Stimulated activated effector memory CD8-positive, alpha-beta T cell treated with anti-CD3 and anti-CD28 coated beads, Interleukin-12 subunit alpha, Interleukin-12 subunit beta, amount 100 ng/mL, for 72 hours (primary cell): ENCODE results near the gene FBXO38.
"Not testable (repeated sequence)": the region's sequence is repeated elsewhere in the genome, so short reads cannot be mapped to it uniquely, and the experiment has no call there.

Experiments used
- ATAC-seq: fragments of 150-1000 bp; cut with Tn5 transposase; 2 replicates; pipeline ENCODE4 v1.10.0; 2021
- DNase-seq, 2 donors: peaks; one replicate each; pipeline ENCODE4 v3.0.0; 2021 to 2022; ENCODE audit warnings: low spot score in 2 of 2
- H3K27ac Mint-ChIP-seq: one replicate; pipeline ENCODE4 v1.8.0; 2022; ENCODE audit warnings: mild to moderate bottlenecking, mixed read lengths
- H3K36me3 Mint-ChIP-seq: one replicate; pipeline ENCODE4 v1.8.0; 2022; ENCODE audit warnings: mild to moderate bottlenecking, mixed read lengths
- H3K4me1 Mint-ChIP-seq: one replicate; pipeline ENCODE4 v1.8.0; 2022; ENCODE audit warnings: mixed read lengths
- H3K4me3 Mint-ChIP-seq: one replicate; pipeline ENCODE4 v1.8.0; 2022; ENCODE audit warnings: mild to moderate bottlenecking, mixed read lengths
- H3K9me3 Mint-ChIP-seq: one replicate; pipeline ENCODE4 v1.8.0; 2022; ENCODE audit warnings: mixed read lengths

The FBXO38 gene

DNA sequence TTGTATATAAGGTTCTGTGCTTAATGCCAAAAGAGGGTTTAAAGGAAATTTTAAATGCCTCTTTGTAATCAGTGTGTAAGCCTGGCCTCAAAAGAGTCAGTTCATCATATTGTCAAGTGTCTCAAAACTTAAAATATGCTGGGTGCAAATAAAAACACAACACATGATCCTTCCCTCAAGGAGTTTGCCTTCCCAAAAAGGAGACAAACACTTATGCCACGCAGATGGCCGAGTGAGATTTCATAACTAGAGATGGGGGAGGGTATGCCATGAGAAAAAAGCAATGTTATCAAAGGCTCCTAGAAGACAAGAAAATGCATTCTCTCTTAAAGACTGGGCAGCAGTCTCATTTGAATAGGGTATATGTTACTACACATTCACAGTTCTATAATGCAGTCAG lies 55.2 kb downstream of the FBXO38 start:
- DNase-seq (no peak), ATAC-seq (no peak)
- Mint-ChIP-seq H3K4me1 (no peaks in the 10 kb centered on the region), H3K27ac (no peak overlapping the region), H3K4me3 (no peak overlapping the region), H3K9me3 (no peaks in the 10 kb centered on the region), H3K36me3 (peaks cover 100% of the 10 kb centered on the region)

DNA sequence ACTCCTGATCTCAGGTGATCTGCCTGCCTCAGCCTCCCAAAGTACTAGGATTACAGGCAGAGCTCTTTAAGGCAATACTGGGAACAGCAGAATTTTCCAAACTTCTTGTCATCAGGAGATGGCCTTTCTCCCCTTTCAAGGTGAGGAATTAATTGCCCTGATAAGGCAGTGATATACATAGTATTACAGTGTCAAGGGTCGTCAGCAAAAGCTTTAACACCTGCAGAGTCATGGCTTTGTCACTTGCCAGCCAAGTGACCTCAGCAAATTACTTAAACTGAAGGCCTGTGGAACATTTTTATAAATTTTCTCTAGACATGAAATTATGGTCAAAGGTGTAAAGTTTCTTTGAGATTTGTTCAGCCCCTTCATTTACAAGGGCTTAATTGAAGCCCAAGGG lies 59.5 kb downstream of the FBXO38 start:
- Mint-ChIP-seq H3K4me1 (no peaks in the 10 kb centered on the region), H3K36me3 (peaks cover 58% of the 10 kb centered on the region), H3K4me3 (no peak overlapping the region), H3K9me3 (no peaks in the 10 kb centered on the region), H3K27ac (no peak overlapping the region)
- ATAC-seq (no peak), DNase-seq (no peak)

DNA sequence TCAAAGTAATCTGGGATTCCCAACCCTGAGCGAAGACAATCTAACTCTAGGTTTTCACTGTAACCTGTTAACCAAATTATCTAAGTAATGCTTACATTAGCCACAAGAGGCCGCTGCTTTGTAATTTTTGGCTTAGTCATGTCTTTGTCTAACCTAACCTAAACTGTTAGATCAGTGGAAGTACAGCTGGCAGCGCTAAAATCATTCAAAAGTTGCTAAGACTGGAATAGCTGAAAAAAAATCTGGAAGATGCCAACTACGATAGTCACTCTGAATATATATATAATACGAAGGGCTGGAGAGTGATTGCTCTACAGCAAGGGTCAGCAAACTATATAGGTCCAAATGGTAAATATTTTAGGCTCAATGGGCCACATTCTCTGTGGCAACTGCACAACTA lies 60.2 kb downstream of the FBXO38 start:
- Mint-ChIP-seq H3K27ac (no peak overlapping the region), H3K36me3 (peaks cover 51% of the 10 kb centered on the region), H3K4me3 (no peak overlapping the region), H3K9me3 (no peaks in the 10 kb centered on the region), H3K4me1 (no peaks in the 10 kb centered on the region)
- ATAC-seq (peak; percentile 70), DNase-seq (peak; percentile 14 to 63)

GRCh38 chr5:148445578-148445977 lies 61.8 kb downstream of the FBXO38 start:
- H3K27ac Mint-ChIP-seq: no peak overlapping the region
- no peak for ATAC-seq
- H3K4me3 Mint-ChIP-seq: no peak overlapping the region
- DNase-seq: no peak
- no peaks in the 10 kb centered on the region for H3K9me3 Mint-ChIP-seq
- no peaks in the 10 kb centered on the region for H3K4me1 Mint-ChIP-seq
- H3K36me3 Mint-ChIP-seq: peaks cover 35% of the 10 kb centered on the region

DNA sequence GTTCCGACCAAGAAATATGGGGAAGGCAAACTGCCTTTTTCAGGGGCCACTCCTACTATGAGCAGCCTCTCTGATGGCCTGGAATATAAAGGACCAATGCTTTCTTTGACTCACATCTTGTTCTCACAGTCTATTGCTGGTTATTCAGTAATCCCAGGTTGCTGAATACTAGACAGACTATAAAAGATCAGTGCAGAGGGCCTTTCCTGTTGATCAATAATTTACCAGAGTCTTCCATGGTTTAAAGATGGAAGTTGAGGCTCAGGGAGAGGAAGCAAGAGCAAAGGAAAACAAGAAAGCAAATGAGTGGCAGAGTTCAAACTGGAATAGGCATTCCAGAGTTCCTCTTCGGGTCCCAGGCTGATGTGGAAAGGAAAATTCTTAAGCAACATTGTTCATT lies 62.9 kb downstream of the FBXO38 start:
- no peak overlapping the region for H3K4me3 Mint-ChIP-seq
- ATAC-seq: no peak
- DNase-seq: no peak
- no peaks in the 10 kb centered on the region for H3K9me3 Mint-ChIP-seq
- no peak overlapping the region for H3K27ac Mint-ChIP-seq
- no peaks in the 10 kb centered on the region for H3K4me1 Mint-ChIP-seq
- peaks cover 24% of the 10 kb centered on the region for H3K36me3 Mint-ChIP-seq

GRCh38 chr5:148452499-148453193 lies 68.9 kb downstream of the FBXO38 start:
- no peak for DNase-seq
- ATAC-seq: no peak
- Mint-ChIP-seq H3K36me3 (no peaks in the 10 kb centered on the region), H3K4me3 (no peak overlapping the region), H3K4me1 (no peaks in the 10 kb centered on the region), H3K9me3 (no peaks in the 10 kb centered on the region), H3K27ac (no peak overlapping the region)

DNA sequence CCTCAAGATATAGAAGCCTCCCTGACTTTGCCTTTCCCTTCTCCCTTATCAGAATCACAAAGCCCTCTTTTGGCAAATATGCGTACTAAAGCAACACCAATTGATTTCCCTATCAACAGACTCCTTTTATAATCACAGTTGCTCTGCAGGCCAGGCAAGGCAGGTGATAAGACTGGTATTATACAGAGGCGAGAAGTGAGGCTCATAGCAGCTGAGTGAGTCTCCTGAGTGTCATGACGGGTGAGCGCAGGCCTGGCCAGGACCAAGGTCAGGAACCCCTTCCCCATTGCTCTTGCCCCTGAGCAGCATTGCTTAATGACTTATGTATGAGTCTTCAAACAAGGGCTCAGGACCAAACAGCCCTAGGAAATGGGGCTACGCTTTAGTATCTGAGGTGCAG lies 70.8 kb downstream of the FBXO38 start:
- DNase-seq (no peak), ATAC-seq (no peak)
- Mint-ChIP-seq H3K27ac (no peak overlapping the region), H3K4me1 (no peaks in the 10 kb centered on the region), H3K4me3 (no peak overlapping the region), H3K9me3 (no peaks in the 10 kb centered on the region), H3K36me3 (no peaks in the 10 kb centered on the region)

DNA sequence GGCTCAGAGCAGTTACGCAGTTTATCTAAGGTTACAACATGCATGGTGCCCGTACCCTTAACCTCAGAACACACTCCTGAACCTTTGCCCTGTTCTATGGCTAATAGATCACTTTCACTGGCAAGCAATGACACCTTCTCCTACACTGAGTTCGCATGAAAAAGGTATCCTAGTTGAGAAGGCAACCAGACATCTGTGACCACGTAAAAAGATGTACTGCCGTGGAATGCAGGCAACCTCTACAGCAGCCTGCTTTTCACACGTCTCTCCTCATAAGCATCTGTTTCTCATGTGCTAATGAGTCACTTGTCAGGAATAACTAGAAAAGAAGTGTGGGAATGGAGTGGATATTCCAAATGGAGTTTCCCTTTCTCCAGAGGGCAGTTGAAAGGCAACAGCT lies 71.4 kb downstream of the FBXO38 start:
- Mint-ChIP-seq H3K27ac (no peak overlapping the region), H3K9me3 (no peaks in the 10 kb centered on the region), H3K36me3 (no peaks in the 10 kb centered on the region), H3K4me1 (no peaks in the 10 kb centered on the region), H3K4me3 (no peak overlapping the region)
- no peak for DNase-seq
- no peak for ATAC-seq

GRCh38 chr5:148457183-148457620 lies 73.4 kb downstream of the FBXO38 start:
- ATAC-seq (peak; percentile 42), DNase-seq (no peak)
- H3K4me1 Mint-ChIP-seq: no peaks in the 10 kb centered on the region

DNA sequence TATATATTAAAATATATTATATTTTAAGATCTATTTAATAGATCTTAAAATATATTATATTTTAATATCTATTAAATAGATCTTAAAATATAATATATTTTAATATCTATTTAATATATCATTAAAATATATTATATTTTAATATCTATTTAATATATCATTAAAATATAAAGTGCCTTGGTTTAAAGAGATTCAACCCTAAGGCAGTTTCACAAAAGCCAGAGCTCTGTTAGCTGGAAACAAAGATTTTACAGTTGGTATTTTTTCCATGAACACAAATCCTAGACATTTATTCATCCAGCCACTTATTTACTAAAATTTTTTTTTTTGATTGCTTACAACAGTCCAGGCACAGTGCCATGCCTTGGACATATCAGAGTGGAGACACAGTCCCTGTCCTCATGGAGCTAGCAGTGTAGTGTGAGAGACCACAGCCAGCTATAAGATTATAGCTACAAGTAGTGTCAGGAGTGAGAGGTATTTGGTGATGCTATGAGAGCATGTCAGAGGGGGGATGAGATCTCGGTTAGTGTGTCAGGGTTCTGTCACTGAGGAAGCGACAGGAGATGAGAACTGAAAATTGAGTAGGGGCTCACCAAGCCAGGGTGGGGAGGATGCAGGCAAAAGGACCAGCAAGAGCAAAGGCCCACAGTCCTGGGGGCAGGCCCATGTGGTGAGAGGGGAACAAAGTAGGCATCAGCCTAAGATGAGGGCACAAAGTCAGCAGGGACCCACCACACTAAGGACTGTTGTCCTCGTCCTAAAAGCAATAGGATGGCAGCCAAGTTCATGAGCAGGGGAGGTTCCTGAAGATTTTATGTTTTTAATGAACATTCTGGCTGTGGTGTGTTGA lies 74.5 kb downstream of the FBXO38 start:
- no peaks in the 10 kb centered on the region for H3K4me1 Mint-ChIP-seq
- ATAC-seq: peak; percentile 51
- no peak for DNase-seq
- H3K36me3 Mint-ChIP-seq: no peaks in the 10 kb centered on the region
- H3K4me3 Mint-ChIP-seq: no peak overlapping the region
- no peak overlapping the region for H3K27ac Mint-ChIP-seq
- no peaks in the 10 kb centered on the region for H3K9me3 Mint-ChIP-seq

More at GRCh38 chr5:148457183-148457620, 73.4 kb downstream of the FBXO38 start:
- no peaks in the 10 kb centered on the region for H3K9me3 Mint-ChIP-seq
- no peaks in the 10 kb centered on the region for H3K36me3 Mint-ChIP-seq
- no peak overlapping the region for H3K4me3 Mint-ChIP-seq
- no peak overlapping the region for H3K27ac Mint-ChIP-seq

DNA sequence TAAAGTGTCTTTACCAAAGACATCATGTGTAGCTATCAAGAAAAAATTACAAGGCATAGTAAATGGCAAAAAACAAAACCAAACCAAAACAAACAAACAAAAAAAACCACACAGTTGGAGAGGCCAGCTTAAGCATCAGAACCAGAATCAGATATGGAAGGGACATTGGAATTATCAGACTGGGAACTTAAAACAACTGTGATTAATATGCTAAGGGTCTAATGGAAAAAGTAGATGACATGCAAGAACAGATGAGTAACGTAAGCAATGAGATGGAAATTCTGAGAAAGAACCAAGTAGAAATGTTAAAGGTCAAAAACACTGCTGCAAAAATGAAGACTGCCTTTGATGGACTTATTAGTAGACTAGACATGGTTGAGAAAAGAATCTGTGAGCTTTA lies 75.9 kb downstream of the FBXO38 start:
- Mint-ChIP-seq H3K9me3 (no peaks in the 10 kb centered on the region), H3K27ac (no peak overlapping the region), H3K4me3 (no peak overlapping the region), H3K36me3 (no peaks in the 10 kb centered on the region), H3K4me1 (no peaks in the 10 kb centered on the region)
- DNase-seq: no peak
- ATAC-seq: no peak

- no peak overlapping the region for H3K27ac Mint-ChIP-seq
- ATAC-seq: no peak
- no peak overlapping the region for H3K4me3 Mint-ChIP-seq
- H3K36me3 Mint-ChIP-seq: no peaks in the 10 kb centered on the region
- DNase-seq: no peak
- H3K4me1 Mint-ChIP-seq: no peaks in the 10 kb centered on the region
- H3K9me3 Mint-ChIP-seq: no peaks in the 10 kb centered on the region
Measured at GRCh38 chr5:148465381-148466235, 81.8 kb downstream of the FBXO38 start.

GRCh38 chr5:148466236-148466580 lies 82.5 kb downstream of the FBXO38 start:
- ATAC-seq: no peak
- no peaks in the 10 kb centered on the region for H3K4me1 Mint-ChIP-seq

DNA sequence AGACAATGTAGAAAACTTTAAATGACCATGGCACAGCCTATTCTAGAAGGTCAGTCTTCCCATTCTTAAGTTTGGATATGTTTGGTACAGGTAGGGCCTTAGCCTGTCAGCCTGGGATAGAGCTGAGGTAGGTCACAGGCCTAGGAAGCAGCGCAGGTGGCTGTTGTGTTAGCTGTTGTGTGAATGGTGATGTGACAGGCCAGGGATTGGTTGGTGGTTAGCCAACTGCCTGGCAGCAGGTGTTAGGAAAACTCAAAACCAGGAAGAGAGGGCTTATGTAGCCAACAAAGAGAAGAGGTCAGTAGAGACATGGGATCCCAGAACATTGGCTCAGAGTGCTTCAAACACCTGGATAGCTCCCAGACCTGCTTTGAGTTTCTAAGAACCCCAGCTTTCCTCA lies 84.2 kb downstream of the FBXO38 start:
- Mint-ChIP-seq H3K27ac (no peak overlapping the region), H3K36me3 (no peaks in the 10 kb centered on the region), H3K9me3 (no peaks in the 10 kb centered on the region), H3K4me3 (no peak overlapping the region), H3K4me1 (no peaks in the 10 kb centered on the region)
- ATAC-seq (no peak), DNase-seq (no peak)

More at GRCh38 chr5:148466236-148466580, 82.5 kb downstream of the FBXO38 start:
- no peak overlapping the region for H3K27ac Mint-ChIP-seq
- H3K4me3 Mint-ChIP-seq: no peak overlapping the region
- DNase-seq: no peak
- H3K9me3 Mint-ChIP-seq: no peaks in the 10 kb centered on the region
- no peaks in the 10 kb centered on the region for H3K36me3 Mint-ChIP-seq

DNA sequence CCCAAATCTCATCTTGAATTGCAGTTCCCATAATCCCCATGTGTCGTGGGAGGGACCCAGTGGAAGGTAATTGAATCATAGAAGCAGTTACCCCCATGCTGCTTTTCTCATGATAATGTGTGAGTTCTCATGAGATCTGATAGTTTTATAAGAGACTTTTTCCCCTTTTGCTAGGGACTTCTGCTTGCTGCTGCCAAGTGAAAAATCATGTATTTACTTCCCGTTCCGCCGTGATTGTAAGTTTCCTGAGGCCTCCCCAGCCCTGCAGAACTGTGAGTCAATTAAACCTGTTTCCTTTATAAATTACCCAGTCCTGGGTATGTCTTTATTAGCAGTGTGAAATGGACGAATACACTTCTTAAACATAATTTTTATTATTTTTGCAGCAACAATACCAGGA lies 85.0 kb downstream of the FBXO38 start:
- not testable (repeated sequence) for H3K27ac Mint-ChIP-seq, ATAC-seq, DNase-seq, H3K4me1 Mint-ChIP-seq, H3K36me3 Mint-ChIP-seq, H3K4me3 Mint-ChIP-seq, H3K9me3 Mint-ChIP-seq
